ENCODE data around the gene CCT4. TPM values are rescaled to one million over a fixed set of nuclear protein-coding genes. Genes with fewer than 3 reads are reported as not detected.

The CCT4 gene
- total RNA-seq, 1 experiment from 2014 or later: 316 TPM

DNA sequence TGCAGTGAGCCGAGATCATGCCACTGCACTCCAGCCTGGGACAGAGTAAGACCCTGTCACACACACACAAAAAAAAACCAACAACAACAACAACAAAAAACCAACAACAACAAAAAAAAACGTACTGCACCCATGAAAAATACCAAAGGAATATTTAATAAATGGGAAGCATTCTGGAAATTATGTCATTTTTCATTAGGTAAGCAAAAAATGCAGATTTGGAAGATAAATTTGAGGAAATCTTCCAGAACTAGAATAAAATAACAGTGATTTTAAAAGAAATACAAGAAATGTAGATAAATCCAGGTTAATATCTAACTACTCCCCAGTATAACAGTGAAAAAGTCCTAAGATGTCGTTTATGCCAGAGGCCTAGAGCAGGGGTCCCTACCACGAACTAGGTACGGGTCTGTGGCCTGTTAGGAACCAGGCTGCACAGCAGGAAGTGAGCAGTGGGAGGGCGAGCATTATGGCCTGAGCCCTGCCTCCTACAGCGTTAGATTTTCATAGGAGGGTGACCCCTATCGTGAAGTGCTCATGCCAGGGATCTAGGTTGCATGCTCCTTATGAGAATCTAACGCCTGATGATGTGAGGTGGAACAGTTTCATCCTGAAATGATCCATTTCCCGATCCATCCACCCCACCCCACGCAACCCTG lies 56.1 kb downstream of the CCT4 start:
- ATAC-seq: no peak
- intact Hi-C loops (cut with micrococcal nuclease): no loop called here
- TF ChIP-seq RAD21 (IDR thresholded peaks at IDR 0.05; ENCODE audit: low read depth) (no peak), CBX3 (IDR thresholded peaks at IDR 0.05; ENCODE audit: low read depth) (no peak), ZBTB33 (IDR thresholded peaks at IDR 0.05; ENCODE audit: extremely low read depth, insufficient replicate concordance, low read length) (no peak), SIN3A (IDR thresholded peaks at IDR 0.05; ENCODE audit: low read depth) (no peak), YY1 (IDR thresholded peaks at IDR 0.05; ENCODE audit: extremely low read depth, insufficient replicate concordance, low read depth, low read length) (no peak), TCF7L2 (IDR thresholded peaks at IDR 0.05; ENCODE audit: borderline replicate concordance, extremely low read depth, insufficient read depth, insufficient read length) (no peak), POLR2AphosphoS5 (IDR thresholded peaks at IDR 0.05; ENCODE audit: low read depth, low read length) (no peak), EZH2phosphoT487 (IDR thresholded peaks at IDR 0.05; ENCODE audit: borderline replicate concordance) (no peak), FOSL1 (IDR thresholded peaks at IDR 0.05; ENCODE audit: low read depth) (no peak), EZH2 (IDR thresholded peaks at IDR 0.05) (no peak), MAX (IDR thresholded peaks at IDR 0.05) (no peak), CEBPB (IDR thresholded peaks at IDR 0.05; ENCODE audit: low read depth) (no peak), ZNF274 (IDR thresholded peaks at IDR 0.05; ENCODE audit: low read depth, low read length) (no peak), ELF1 (IDR thresholded peaks at IDR 0.05; ENCODE audit: borderline replicate concordance, low read depth) (no peak), POLR2A (IDR thresholded peaks at IDR 0.05; ENCODE audit: borderline replicate concordance, extremely low read depth, insufficient read depth, insufficient read length) (no peak), ZFX (IDR thresholded peaks at IDR 0.05) (no peak), EGR1 (IDR thresholded peaks at IDR 0.05; ENCODE audit: low read depth) (no peak)
- TF ChIP-seq, protein P1, sequence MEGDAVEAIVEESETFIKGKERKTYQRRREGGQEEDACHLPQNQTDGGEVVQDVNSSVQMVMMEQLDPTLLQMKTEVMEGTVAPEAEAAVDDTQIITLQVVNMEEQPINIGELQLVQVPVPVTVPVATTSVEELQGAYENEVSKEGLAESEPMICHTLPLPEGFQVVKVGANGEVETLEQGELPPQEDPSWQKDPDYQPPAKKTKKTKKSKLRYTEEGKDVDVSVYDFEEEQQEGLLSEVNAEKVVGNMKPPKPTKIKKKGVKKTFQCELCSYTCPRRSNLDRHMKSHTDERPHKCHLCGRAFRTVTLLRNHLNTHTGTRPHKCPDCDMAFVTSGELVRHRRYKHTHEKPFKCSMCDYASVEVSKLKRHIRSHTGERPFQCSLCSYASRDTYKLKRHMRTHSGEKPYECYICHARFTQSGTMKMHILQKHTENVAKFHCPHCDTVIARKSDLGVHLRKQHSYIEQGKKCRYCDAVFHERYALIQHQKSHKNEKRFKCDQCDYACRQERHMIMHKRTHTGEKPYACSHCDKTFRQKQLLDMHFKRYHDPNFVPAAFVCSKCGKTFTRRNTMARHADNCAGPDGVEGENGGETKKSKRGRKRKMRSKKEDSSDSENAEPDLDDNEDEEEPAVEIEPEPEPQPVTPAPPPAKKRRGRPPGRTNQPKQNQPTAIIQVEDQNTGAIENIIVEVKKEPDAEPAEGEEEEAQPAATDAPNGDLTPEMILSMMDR (IDR thresholded peaks at IDR 0.05 in 2 of 3, conservative IDR thresholded peaks at IDR 0.05 in 1 of 3; ENCODE audit: borderline replicate concordance in 1 of 3, insufficient read depth in 1 of 3, low read depth in 2 of 3, low read length in 2 of 3): no peak
- TF ChIP-seq, protein P2, sequence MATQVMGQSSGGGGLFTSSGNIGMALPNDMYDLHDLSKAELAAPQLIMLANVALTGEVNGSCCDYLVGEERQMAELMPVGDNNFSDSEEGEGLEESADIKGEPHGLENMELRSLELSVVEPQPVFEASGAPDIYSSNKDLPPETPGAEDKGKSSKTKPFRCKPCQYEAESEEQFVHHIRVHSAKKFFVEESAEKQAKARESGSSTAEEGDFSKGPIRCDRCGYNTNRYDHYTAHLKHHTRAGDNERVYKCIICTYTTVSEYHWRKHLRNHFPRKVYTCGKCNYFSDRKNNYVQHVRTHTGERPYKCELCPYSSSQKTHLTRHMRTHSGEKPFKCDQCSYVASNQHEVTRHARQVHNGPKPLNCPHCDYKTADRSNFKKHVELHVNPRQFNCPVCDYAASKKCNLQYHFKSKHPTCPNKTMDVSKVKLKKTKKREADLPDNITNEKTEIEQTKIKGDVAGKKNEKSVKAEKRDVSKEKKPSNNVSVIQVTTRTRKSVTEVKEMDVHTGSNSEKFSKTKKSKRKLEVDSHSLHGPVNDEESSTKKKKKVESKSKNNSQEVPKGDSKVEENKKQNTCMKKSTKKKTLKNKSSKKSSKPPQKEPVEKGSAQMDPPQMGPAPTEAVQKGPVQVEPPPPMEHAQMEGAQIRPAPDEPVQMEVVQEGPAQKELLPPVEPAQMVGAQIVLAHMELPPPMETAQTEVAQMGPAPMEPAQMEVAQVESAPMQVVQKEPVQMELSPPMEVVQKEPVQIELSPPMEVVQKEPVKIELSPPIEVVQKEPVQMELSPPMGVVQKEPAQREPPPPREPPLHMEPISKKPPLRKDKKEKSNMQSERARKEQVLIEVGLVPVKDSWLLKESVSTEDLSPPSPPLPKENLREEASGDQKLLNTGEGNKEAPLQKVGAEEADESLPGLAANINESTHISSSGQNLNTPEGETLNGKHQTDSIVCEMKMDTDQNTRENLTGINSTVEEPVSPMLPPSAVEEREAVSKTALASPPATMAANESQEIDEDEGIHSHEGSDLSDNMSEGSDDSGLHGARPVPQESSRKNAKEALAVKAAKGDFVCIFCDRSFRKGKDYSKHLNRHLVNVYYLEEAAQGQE (IDR thresholded peaks at IDR 0.05; ENCODE audit: low read depth): no peak
- TF ChIP-seq, protein P3, sequence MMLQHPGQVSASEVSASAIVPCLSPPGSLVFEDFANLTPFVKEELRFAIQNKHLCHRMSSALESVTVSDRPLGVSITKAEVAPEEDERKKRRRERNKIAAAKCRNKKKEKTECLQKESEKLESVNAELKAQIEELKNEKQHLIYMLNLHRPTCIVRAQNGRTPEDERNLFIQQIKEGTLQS (IDR thresholded peaks at IDR 0.05): no peak
- Histone ChIP-seq H3K4me1 (ENCODE audit: control insufficient read depth in 1 of 2, insufficient read depth in 2 of 2, low read length in 2 of 2) (no peaks in the 10 kb centered on the region), H3K36me3 (ENCODE audit: control insufficient read depth in 1 of 2, insufficient read depth in 2 of 2, low read length in 2 of 2) (no peaks in the 10 kb centered on the region), H3K27me3 (ENCODE audit: insufficient read depth, low read length) (no peaks in the 10 kb centered on the region), H3K4me3 (replicated peaks in 1 of 2; ENCODE audit: low read depth in 1 of 2, low read length in 2 of 2) (no peak overlapping the region), H3K9me2 (ENCODE audit: insufficient read depth) (no peaks in the 10 kb centered on the region), H3K79me2 (ENCODE audit: insufficient read depth, low read length) (no peaks in the 10 kb centered on the region), H4K20me1 (ENCODE audit: insufficient read depth) (no peaks in the 10 kb centered on the region), H3K27ac (ENCODE audit: low read depth, low read length) (no peak overlapping the region), H3K9me3 (ENCODE audit: control insufficient read depth in 1 of 2, insufficient read depth in 1 of 2, low read depth in 1 of 2, low read length in 2 of 2) (no peaks in the 10 kb centered on the region), H3K9ac (ENCODE audit: low read length) (no peak overlapping the region), H2AFZ (ENCODE audit: low read depth, low read length, poor library complexity, severe bottlenecking) (no peak overlapping the region), H3K4me2 (ENCODE audit: low read length) (no peak overlapping the region)
- no peak for DNase-seq (ENCODE audit: low read depth, low spot score)
- BruUV-seq (replicated peaks): no TSS peak
- POLR2A ChIA-PET: no interaction called here
- CTCF ChIA-PET: no interaction called here
- RAD21 ChIA-PET (ENCODE audit: low non-redundant PET in 1 of 2, low total read pairs in 2 of 2, uncharacterized antibody in 2 of 2, unreplicated experiment in 2 of 2): no interaction called here
